Neural cell (in vitro differentiated cells): ENCODE results near the gene MMP28.

Source experiments
- CTCF ChIP-seq: fragments of 450-650 bp; IDR thresholded peaks from 2 replicates; pipeline ENCODE4 v1.5.1; 2014; ENCODE audit warnings: antibody characterized with exemption, mild to moderate bottlenecking, moderate library complexity; ENCODE audit not compliant: poor library complexity, severe bottlenecking
- EP300 ChIP-seq: fragments of 450-650 bp; conservative IDR thresholded peaks from 2 replicates; pipeline ENCODE4 v1.6.1; 2014; ENCODE audit warnings: antibody characterized with exemption, mild to moderate bottlenecking, moderate library complexity; ENCODE audit not compliant: poor library complexity, severe bottlenecking
- EZH2 ChIP-seq: fragments of 200-600, 300-800 bp; shearing (Covaris generic), sonication (generic); IDR thresholded peaks from 2 replicates; pipeline ENCODE4 v1.6.1; 2014; ENCODE audit warnings: antibody characterized with exemption, low read length, borderline replicate concordance, mild to moderate bottlenecking; ENCODE audit not compliant: insufficient read depth, poor library complexity, severe bottlenecking
- RAD21 ChIP-seq: fragments of 450-650 bp; conservative IDR thresholded peaks from 2 replicates; pipeline ENCODE4 v1.6.1; 2014; ENCODE audit warnings: antibody characterized with exemption, mild to moderate bottlenecking, moderate library complexity

DNA sequence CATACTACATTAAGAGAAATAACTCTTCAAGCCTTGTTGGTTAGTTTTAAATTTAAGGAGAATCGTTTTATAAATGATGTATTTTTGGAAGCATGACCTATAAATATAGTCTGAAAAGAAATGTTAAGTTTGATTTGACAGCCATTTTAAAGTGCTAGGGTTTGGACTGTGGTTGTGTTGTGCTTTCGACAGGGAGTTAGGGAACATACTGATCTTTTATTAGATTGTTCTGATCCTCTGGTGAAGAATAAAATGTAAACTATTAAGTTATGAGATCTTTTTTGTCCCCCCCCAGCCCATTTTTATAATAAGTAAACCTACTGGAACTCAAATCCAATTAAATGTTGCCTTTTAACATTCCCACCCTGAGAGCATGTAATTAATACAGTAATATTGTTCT lies 25.9 kb upstream of the MMP28 start:
- no peak for TF ChIP-seq EZH2
- no peak for TF ChIP-seq RAD21
- no peak for TF ChIP-seq CTCF
- TF ChIP-seq EP300 = no peak
